Neural cell (in vitro differentiated cells): Measurements from ENCODE around the gene IL22RA2. TPM values are rescaled to one million over a fixed set of nuclear protein-coding genes. Genes with fewer than 3 reads are reported as not detected.

Experiments used
- H2AFZ ChIP-seq: fragments of 200-600, 300-800 bp; sonication (generic), shearing (Covaris generic); 2 replicates; pipeline ENCODE4 v1.6.0; 2014; ENCODE audit warnings: low read depth, mild to moderate bottlenecking, antibody characterized with exemption, low read length, moderate library complexity
- H3F3A ChIP-seq: fragments of 200-600 bp; shearing (Covaris generic); 2 replicates; pipeline ENCODE4 v1.6.1; 2016; ENCODE audit warnings: mild to moderate bottlenecking, moderate library complexity, mixed read lengths, antibody characterized with exemption, low read length; ENCODE audit not compliant: insufficient read depth, poor library complexity, severe bottlenecking
- H3K27ac ChIP-seq: fragments of 200-600, 300-800 bp; sonication (generic), shearing (Covaris generic); 2 replicates; pipeline ENCODE4 v1.5.1; 2014; ENCODE audit warnings: mild to moderate bottlenecking, low read length, moderate library complexity
- H3K27me3 ChIP-seq: fragments of 300-800, 200-600 bp; sonication (generic), shearing (Covaris generic); 2 replicates; pipeline ENCODE4 v1.6.0; 2014; ENCODE audit warnings: mild to moderate bottlenecking, low read depth, low read length, moderate library complexity; ENCODE audit not compliant: insufficient read depth
- H3K36me3 ChIP-seq: fragments of 300-800, 200-600 bp; sonication (generic), shearing (Covaris generic); 2 replicates; pipeline ENCODE4 v1.5.1; 2014; ENCODE audit warnings: mild to moderate bottlenecking, antibody characterized with exemption, low read length, moderate library complexity; ENCODE audit not compliant: insufficient read depth
- H3K4me2 ChIP-seq: fragments of 300-800, 200-600 bp; sonication (generic), shearing (Covaris generic); 2 replicates; pipeline ENCODE4 v1.6.0; 2014; ENCODE audit warnings: mild to moderate bottlenecking, low read length
- H3K4me3 ChIP-seq: fragments of 300-800, 200-600 bp; sonication (generic), shearing (Covaris generic); 2 replicates; pipeline ENCODE4 v1.5.1; 2014; ENCODE audit warnings: mild to moderate bottlenecking, low read length, moderate library complexity
- H3K79me2 ChIP-seq: fragments of 200-600 bp; shearing (Covaris generic); replicated peaks from 2 replicates; pipeline ENCODE4 v1.6.0; 2014; ENCODE audit warnings: mild to moderate bottlenecking, low read length, moderate library complexity; ENCODE audit not compliant: insufficient read depth
- H3K9ac ChIP-seq: fragments of 300-800, 200-600 bp; sonication (generic), shearing (Covaris generic); 2 replicates; pipeline ENCODE4 v1.6.1; 2016; ENCODE audit warnings: mild to moderate bottlenecking, low read length, mixed read lengths
- H3K9me2 ChIP-seq: fragments of 200-600 bp; shearing (Covaris generic); 2 replicates; pipeline ENCODE4 v1.6.1; 2016; ENCODE audit warnings: mild to moderate bottlenecking, low read length, mixed read lengths; ENCODE audit not compliant: insufficient read depth
- H3K9me3 ChIP-seq: fragments of 200-600, 300-800 bp; sonication (generic), shearing (Covaris generic); 2 replicates; pipeline ENCODE4 v1.6.1; 2016; ENCODE audit warnings: mild to moderate bottlenecking, mixed run types, low read length, moderate library complexity, mixed read lengths
- H4K20me1 ChIP-seq: fragments of 200-600 bp; shearing (Covaris generic); 2 replicates; pipeline ENCODE4 v1.6.1; 2016; ENCODE audit warnings: mild to moderate bottlenecking, mixed run types; ENCODE audit not compliant: insufficient read depth
- EP300 ChIP-seq: fragments of 450-650 bp; conservative IDR thresholded peaks from 2 replicates; pipeline ENCODE4 v1.6.1; 2014; ENCODE audit warnings: antibody characterized with exemption, mild to moderate bottlenecking, moderate library complexity; ENCODE audit not compliant: poor library complexity, severe bottlenecking
- EZH2 ChIP-seq: fragments of 200-600, 300-800 bp; shearing (Covaris generic), sonication (generic); IDR thresholded peaks from 2 replicates; pipeline ENCODE4 v1.6.1; 2014; ENCODE audit warnings: antibody characterized with exemption, low read length, borderline replicate concordance, mild to moderate bottlenecking; ENCODE audit not compliant: insufficient read depth, poor library complexity, severe bottlenecking
- MXI1 ChIP-seq: fragments of 450-650 bp; conservative IDR thresholded peaks from 2 replicates; pipeline ENCODE4 v1.6.1; 2014; ENCODE audit warnings: antibody characterized with exemption, mild to moderate bottlenecking; ENCODE audit not compliant: poor library complexity, severe bottlenecking
- POLR2AphosphoS5 ChIP-seq: IDR thresholded peaks from 2 replicates; pipeline ENCODE4 v1.6.1; 2012
- RAD21 ChIP-seq: fragments of 450-650 bp; conservative IDR thresholded peaks from 2 replicates; pipeline ENCODE4 v1.6.1; 2014; ENCODE audit warnings: antibody characterized with exemption, mild to moderate bottlenecking, moderate library complexity
- SMC3 ChIP-seq: fragments of 450-650 bp; conservative IDR thresholded peaks from 2 replicates; pipeline ENCODE4 v1.6.1; 2014; ENCODE audit warnings: antibody characterized with exemption, mild to moderate bottlenecking, moderate library complexity; ENCODE audit not compliant: poor library complexity
- TAF1 ChIP-seq: IDR thresholded peaks from 2 replicates; pipeline ENCODE4 v1.6.1; 2012; ENCODE audit warnings: low read depth
- polyA plus RNA-seq: library from polyadenylated mRNA; depleted of rRNA; stranded (reverse); fragments of >200 nt; gene quantifications from 2 replicates; pipeline ENCODE4 v1.2.3, GENCODE V29; 2014
- TF ChIP-seq, protein P1 (sequence below): fragments of 450-650 bp; IDR thresholded peaks from 2 replicates; pipeline ENCODE4 v1.5.1; 2014; ENCODE audit warnings: antibody characterized with exemption, mild to moderate bottlenecking, moderate library complexity; ENCODE audit not compliant: poor library complexity, severe bottlenecking
- TF ChIP-seq, protein P2 (sequence below): IDR thresholded peaks from 2 replicates; pipeline ENCODE4 v1.6.1; 2012; ENCODE audit warnings: borderline replicate concordance

The IL22RA2 gene
- polyA plus RNA-seq, 1 donor from 2014 or later = not detected

DNA sequence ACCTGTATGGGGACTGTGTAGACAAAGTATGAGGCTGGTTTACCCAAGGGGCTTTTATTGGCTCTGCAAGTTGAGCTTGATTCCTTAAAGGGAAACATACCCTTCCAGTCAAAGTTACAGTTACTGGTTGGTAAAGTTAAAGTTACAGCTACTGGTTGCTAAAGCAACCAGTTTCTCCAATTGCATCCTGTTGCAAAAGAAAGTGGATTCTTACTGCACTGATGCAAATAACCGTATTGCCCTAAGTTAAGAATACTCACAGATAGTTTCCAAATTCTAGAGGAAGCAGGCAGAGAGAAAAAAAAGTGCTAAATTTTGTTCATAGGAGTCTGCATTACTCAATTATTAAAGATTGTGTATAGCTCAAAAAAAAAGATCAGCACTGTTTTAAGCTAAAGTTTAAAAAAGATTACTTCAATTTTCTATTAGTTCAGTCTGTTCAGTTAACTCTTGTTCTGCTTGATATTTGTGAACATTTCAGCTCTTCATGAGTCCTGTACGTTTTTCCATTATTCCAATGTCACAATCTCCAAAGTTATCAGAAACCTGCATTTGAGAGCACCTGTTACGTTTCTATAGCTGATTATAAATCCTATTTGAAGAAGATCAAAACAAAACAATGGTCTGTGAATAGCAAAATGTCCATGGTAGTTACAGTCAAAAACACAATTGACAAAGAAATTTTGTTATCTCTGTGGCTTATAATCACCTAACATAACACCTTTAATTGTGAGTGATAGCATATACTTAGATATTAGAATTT is 8.6 kb upstream of the IL22RA2 start:
- Histone ChIP-seq H3K27me3 (no peaks in the 10 kb centered on the region), H3K9ac (no peak overlapping the region), H3K79me2 (no peaks in the 10 kb centered on the region), H3K4me2 (no peak overlapping the region), H3K9me3 (peaks cover 16% of the 10 kb centered on the region), H3F3A (no peaks in the 10 kb centered on the region), H2AFZ (no peak overlapping the region), H3K27ac (no peak overlapping the region), H3K9me2 (no peaks in the 10 kb centered on the region), H3K36me3 (no peaks in the 10 kb centered on the region), H4K20me1 (no peaks in the 10 kb centered on the region), H3K4me3 (no peak overlapping the region)
- TF ChIP-seq POLR2AphosphoS5 = no peak
- TF ChIP-seq EZH2 = no peak
- TF ChIP-seq, protein P1, sequence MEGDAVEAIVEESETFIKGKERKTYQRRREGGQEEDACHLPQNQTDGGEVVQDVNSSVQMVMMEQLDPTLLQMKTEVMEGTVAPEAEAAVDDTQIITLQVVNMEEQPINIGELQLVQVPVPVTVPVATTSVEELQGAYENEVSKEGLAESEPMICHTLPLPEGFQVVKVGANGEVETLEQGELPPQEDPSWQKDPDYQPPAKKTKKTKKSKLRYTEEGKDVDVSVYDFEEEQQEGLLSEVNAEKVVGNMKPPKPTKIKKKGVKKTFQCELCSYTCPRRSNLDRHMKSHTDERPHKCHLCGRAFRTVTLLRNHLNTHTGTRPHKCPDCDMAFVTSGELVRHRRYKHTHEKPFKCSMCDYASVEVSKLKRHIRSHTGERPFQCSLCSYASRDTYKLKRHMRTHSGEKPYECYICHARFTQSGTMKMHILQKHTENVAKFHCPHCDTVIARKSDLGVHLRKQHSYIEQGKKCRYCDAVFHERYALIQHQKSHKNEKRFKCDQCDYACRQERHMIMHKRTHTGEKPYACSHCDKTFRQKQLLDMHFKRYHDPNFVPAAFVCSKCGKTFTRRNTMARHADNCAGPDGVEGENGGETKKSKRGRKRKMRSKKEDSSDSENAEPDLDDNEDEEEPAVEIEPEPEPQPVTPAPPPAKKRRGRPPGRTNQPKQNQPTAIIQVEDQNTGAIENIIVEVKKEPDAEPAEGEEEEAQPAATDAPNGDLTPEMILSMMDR = no peak
- no peak for TF ChIP-seq EP300
- no peak for TF ChIP-seq SMC3
- TF ChIP-seq MXI1 = no peak
- TF ChIP-seq TAF1 = no peak
- TF ChIP-seq, protein P2, sequence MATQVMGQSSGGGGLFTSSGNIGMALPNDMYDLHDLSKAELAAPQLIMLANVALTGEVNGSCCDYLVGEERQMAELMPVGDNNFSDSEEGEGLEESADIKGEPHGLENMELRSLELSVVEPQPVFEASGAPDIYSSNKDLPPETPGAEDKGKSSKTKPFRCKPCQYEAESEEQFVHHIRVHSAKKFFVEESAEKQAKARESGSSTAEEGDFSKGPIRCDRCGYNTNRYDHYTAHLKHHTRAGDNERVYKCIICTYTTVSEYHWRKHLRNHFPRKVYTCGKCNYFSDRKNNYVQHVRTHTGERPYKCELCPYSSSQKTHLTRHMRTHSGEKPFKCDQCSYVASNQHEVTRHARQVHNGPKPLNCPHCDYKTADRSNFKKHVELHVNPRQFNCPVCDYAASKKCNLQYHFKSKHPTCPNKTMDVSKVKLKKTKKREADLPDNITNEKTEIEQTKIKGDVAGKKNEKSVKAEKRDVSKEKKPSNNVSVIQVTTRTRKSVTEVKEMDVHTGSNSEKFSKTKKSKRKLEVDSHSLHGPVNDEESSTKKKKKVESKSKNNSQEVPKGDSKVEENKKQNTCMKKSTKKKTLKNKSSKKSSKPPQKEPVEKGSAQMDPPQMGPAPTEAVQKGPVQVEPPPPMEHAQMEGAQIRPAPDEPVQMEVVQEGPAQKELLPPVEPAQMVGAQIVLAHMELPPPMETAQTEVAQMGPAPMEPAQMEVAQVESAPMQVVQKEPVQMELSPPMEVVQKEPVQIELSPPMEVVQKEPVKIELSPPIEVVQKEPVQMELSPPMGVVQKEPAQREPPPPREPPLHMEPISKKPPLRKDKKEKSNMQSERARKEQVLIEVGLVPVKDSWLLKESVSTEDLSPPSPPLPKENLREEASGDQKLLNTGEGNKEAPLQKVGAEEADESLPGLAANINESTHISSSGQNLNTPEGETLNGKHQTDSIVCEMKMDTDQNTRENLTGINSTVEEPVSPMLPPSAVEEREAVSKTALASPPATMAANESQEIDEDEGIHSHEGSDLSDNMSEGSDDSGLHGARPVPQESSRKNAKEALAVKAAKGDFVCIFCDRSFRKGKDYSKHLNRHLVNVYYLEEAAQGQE = no peak
- no peak for TF ChIP-seq RAD21

DNA sequence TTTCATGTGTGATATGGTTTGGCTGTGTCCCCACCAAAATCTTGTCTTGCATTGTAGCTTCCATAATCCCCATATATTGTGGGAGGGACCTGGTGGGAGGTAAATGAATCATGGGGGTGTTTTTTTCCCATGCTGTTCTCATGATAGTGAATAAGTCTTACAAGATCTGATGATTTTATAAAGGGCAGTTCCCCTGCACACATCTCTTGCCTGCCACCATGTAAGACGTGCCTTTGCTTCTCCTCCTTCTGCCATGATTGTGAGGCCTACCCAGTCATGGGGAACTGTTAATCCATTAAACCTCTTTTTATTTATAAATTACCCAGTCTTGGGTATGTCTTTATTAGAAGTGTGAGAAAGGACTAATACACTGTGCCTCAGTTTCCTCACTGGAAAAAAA is 4.2 kb upstream of the IL22RA2 start:
- Histone ChIP-seq H3K27ac (no peak overlapping the region), H4K20me1 (no peaks in the 10 kb centered on the region), H3K4me2 (no peak overlapping the region), H3K9me2 (no peaks in the 10 kb centered on the region), H3K36me3 (no peaks in the 10 kb centered on the region), H3K27me3 (no peaks in the 10 kb centered on the region), H3F3A (no peaks in the 10 kb centered on the region), H3K9ac (no peak overlapping the region), H3K9me3 (peaks cover 5% of the 10 kb centered on the region), H3K79me2 (no peaks in the 10 kb centered on the region), H2AFZ (no peak overlapping the region), H3K4me3 (no peak overlapping the region)
- TF ChIP-seq, protein P1 = no peak
- TF ChIP-seq, protein P2 = no peak
- TF ChIP-seq RAD21 (no peak), EZH2 (no peak), EP300 (no peak), TAF1 (no peak), MXI1 (no peak), SMC3 (no peak)
